ENCODE results near the gene KLLN.
"Not testable (repeated sequence)": the region's sequence is repeated elsewhere in the genome, so short reads cannot be mapped to it uniquely, and the experiment has no call there.

DNA sequence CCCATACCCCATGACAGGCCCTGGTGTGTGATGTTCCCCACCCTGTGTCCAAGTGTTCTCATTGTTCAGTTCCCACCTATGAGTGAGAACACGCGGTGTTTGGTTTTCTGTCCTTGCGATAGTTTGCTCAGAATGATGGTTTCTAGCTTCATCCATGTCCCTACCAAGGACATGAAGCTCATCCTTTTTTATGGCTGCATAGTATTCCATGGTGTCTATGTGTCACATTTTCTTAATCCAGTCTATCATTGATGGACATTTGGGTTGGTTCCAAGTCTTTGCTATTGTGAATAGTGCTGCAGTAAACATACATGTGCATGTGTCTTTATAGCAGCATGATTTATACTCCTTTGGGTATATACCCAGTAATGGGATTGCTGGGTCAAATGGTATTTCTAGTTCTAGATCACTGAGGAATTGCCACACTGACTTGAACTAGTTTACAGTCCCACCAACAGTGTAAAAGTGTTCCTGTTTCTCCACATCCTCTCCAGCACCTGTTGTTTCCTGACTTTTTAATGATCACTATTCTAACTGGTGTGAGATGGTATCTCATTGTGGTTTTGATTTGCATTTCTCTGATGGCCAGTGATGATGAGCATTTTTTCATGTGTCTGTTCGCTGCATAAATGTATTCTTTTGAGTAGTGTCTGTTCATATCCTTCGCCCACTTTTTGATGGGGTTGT is 18.2 kb upstream of the KLLN start:
- TF ChIP-seq, protein P1, sequence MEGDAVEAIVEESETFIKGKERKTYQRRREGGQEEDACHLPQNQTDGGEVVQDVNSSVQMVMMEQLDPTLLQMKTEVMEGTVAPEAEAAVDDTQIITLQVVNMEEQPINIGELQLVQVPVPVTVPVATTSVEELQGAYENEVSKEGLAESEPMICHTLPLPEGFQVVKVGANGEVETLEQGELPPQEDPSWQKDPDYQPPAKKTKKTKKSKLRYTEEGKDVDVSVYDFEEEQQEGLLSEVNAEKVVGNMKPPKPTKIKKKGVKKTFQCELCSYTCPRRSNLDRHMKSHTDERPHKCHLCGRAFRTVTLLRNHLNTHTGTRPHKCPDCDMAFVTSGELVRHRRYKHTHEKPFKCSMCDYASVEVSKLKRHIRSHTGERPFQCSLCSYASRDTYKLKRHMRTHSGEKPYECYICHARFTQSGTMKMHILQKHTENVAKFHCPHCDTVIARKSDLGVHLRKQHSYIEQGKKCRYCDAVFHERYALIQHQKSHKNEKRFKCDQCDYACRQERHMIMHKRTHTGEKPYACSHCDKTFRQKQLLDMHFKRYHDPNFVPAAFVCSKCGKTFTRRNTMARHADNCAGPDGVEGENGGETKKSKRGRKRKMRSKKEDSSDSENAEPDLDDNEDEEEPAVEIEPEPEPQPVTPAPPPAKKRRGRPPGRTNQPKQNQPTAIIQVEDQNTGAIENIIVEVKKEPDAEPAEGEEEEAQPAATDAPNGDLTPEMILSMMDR (conservative IDR thresholded peaks at IDR 0.05; ENCODE audit: low read depth, low read length) = not testable (repeated sequence)
- TF ChIP-seq EZH2phosphoT487 (IDR thresholded peaks at IDR 0.05; ENCODE audit: borderline replicate concordance, low read length) = not testable (repeated sequence)

All from PC-3 (cell line).